SJSA1 (cell line): Measurements from ENCODE around the gene SRA1. TPM values are rescaled to one million over a fixed set of nuclear protein-coding genes. Genes with fewer than 3 reads are reported as not detected.
"Not testable (repeated sequence)": the region's sequence is repeated elsewhere in the genome, so short reads cannot be mapped to it uniquely, and the experiment has no call there.

Experiments used
- DNase-seq, 2 experiments: peaks; one replicate each; pipeline ENCODE4 v3.0.0-alpha.2; 2015 to 2020; ENCODE audit warnings: low spot score in 2 of 2, low read depth in 1 of 2
- H3K27ac ChIP-seq: fragments of 250-450 bp; sonication (Bioruptor Pico); 2 replicates; pipeline ENCODE4 v1.5.1; 2020; ENCODE audit warnings: mild to moderate bottlenecking, moderate library complexity
- H3K27me3 ChIP-seq: fragments of 250-450 bp; sonication (Bioruptor Pico); replicated peaks from 2 replicates; pipeline ENCODE4 v1.5.1; 2020; ENCODE audit warnings: mild to moderate bottlenecking, moderate library complexity
- H3K36me3 ChIP-seq: fragments of 250-450 bp; sonication (Bioruptor Pico); 2 replicates; pipeline ENCODE4 v1.5.1; 2020; ENCODE audit warnings: mild to moderate bottlenecking
- H3K4me1 ChIP-seq: fragments of 250-450 bp; sonication (Bioruptor Pico); replicated peaks from 2 replicates; pipeline ENCODE4 v1.6.1; 2021; ENCODE audit warnings: mild to moderate bottlenecking
- H3K4me3 ChIP-seq: fragments of 250-450 bp; sonication (Bioruptor Pico); 2 replicates; pipeline ENCODE4 v1.5.1; 2020; ENCODE audit warnings: mild to moderate bottlenecking
- H3K9me3 ChIP-seq: fragments of 250-450 bp; sonication (Bioruptor Pico); replicated peaks from 2 replicates; pipeline ENCODE4 v1.5.1; 2020; ENCODE audit warnings: mild to moderate bottlenecking
- total RNA-seq: library from RNA; depleted of rRNA; stranded (reverse); fragments of >200 nt; shearing (Covaris generic); gene quantifications from 2 replicates; pipeline ENCODE4 v1.2.3, GENCODE V29; 2014

SRA1 gene
- total RNA-seq, 1 experiment from 2014 or later = 76.0 TPM

DNA sequence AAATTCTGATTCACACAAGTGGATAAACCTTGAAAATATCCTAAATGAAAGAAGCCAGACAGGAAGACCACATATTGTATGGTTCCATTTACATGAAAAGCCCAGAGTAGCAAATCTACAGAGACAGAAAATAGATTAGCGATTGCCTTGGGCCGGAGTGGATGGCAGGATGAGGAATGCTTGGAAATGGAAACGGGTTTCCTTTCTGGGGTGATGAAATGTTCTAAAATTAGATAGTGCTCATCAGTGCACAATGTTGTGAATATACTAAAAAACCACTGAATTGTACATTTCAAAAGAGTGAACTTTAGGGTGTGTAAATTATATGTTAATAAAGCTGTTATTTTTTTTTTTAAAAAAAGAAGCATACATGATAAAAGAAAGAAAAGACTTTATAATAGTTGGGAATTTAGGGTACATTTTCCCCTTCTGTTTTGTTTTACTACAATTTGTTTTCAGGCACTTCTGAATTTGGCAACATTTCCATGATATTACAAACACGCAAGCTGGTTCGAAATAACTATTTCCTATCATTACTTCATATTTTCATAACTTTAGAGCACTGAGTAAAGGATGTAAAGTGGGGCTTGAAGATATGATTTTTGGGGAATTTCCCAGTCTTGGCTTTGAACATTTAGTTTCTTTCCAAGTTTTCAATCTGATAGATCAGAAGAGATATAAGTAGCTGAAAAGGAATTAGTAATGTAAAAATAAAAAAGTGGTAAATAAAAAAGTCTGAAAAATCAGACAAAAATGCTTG is 31.2 kb upstream of the SRA1 start:
- Histone ChIP-seq H3K9me3 (no peaks in the 10 kb centered on the region), H3K4me3 (no peak overlapping the region), H3K27me3 (no peaks in the 10 kb centered on the region), H3K27ac (peak overlapping the region; percentile 38), H3K4me1 (peaks cover 37% of the 10 kb centered on the region), H3K36me3 (no peaks in the 10 kb centered on the region)
- DNase-seq = no peak

DNA sequence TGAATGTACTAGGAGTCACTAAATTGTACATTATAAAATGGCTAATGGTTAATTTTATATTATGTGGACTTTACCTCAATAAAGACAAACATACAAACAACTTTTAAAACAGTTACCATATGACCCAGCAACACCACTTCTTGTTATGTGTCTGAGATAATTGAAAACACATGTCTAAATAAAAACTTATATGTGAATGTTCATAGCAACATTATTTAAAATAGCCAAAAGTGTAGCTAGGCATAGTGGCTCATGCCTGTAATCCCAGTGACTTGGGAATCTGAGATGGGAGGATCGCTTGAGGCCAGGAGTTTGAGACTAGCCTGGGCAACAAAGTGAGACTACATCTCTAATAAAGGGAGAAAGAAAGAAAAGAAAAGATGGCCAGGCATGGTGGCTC is 30.2 kb upstream of the SRA1 start:
- Histone ChIP-seq H3K4me3 (no peak overlapping the region), H3K4me1 (peaks cover 37% of the 10 kb centered on the region), H3K27me3 (no peaks in the 10 kb centered on the region), H3K36me3 (no peaks in the 10 kb centered on the region), H3K27ac (no peak overlapping the region), H3K9me3 (no peaks in the 10 kb centered on the region)
- DNase-seq = no peak

DNA sequence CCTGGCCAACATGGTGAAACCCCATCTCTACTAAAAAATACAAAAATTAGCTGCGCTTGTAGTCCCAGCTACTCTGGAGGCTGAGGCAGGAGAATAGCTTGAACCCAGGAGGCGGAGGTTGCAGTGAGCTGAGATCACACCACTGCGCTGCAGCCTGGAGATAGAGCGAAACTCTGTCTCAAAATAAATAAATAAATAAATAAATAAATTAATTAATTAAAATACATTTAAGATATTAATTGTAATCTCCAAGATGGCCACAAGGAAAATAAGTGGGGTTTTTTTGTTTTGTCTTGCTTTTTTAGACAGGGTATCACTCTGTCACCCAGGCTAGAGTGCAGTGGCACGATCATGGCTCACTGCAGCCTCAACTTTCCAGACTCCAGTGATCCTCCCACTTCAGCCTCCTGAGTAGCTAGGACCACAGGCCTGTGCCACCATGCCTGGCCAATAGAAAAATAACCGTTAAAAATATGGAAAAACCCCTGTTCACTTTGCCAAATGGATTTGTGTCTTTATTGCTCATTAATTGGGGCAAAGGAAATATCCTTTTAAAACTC is 22.0 kb upstream of the SRA1 start:
- peaks cover 35% of the 10 kb centered on the region for H3K4me1 ChIP-seq
- DNase-seq, H3K4me3 ChIP-seq, H3K36me3 ChIP-seq, H3K9me3 ChIP-seq, H3K27me3 ChIP-seq, H3K27ac ChIP-seq: not testable (repeated sequence)

DNA sequence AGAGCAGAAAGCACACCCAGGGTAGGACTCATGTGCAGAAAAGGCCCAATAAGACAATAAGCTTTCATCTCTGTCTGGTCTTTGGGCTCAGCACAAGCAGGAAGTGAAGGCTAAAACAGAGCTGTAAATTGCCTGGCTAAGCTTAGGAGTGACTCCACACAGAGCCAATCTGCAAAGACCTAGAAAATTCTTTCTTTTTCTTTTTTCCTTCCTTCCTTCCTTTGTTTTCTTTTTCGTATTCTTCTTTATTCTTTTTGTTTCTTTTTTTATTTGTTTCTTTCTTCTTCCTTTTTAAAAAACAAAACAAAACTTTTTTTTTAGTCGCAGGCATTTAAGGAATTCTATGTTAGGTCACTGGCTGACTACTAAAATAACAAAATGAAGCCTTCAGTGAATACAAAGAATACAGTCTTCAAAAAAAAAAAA is 19.5 kb upstream of the SRA1 start:
- no peaks in the 10 kb centered on the region for H3K9me3 ChIP-seq
- H3K4me1 ChIP-seq = peaks cover 48% of the 10 kb centered on the region
- H3K27me3 ChIP-seq = no peaks in the 10 kb centered on the region
- peak overlapping the region; percentile 86 for H3K27ac ChIP-seq
- H3K36me3 ChIP-seq = no peaks in the 10 kb centered on the region
- no peak overlapping the region for H3K4me3 ChIP-seq
- DNase-seq = peak in 1 of 2 experiments; percentile 94

DNA sequence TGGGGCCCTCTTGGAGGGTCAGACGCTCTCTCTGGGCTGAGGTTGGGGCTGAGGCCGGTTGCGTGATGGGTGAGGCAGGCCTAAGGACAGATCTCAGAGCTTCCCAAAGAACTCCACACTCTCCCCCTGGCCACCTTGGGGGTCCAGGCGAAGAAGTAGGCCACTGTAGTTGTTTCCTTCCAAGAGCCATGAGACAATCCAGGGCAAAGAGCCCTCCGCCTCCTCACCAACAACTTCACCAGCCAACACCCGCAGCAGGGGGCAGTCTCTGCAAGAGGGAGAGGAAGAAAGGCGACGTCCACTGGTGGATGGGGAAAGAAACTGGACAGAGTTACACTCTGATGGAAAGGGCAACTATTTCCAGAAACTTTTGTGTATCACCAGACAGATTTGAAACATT is 18.0 kb upstream of the SRA1 start:
- peak overlapping the region; percentile 54; the same call in 1 of the 2 replicates for H3K27ac ChIP-seq
- no peaks in the 10 kb centered on the region for H3K27me3 ChIP-seq
- peaks cover 5% of the 10 kb centered on the region for H3K36me3 ChIP-seq
- H3K9me3 ChIP-seq = no peaks in the 10 kb centered on the region
- peak in 1 of 2 experiments; percentile 45 for DNase-seq
- peaks cover 48% of the 10 kb centered on the region for H3K4me1 ChIP-seq
- no peak overlapping the region for H3K4me3 ChIP-seq

DNA sequence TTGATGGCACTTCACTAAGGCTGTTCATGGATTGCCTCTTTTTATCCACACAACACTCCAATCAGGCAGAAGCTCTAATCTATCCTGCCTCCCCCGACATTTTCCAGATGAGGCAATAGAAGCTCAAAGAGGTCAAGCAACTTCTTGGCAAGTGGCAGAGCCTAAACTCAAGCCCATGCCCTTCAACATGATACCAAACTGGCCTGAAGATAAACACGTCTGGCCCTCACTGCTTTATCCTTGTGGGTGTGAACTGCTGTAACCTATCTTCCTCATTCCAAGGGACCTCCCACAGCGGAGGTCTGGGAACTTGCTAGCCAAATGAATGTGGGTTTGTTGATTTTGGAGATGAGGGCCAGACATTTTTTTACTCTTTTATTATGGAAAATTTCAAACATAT is 16.9 kb upstream of the SRA1 start:
- peak; percentile 90 to 93 for DNase-seq
- Histone ChIP-seq H3K36me3 (peaks cover 13% of the 10 kb centered on the region), H3K9me3 (no peaks in the 10 kb centered on the region), H3K27ac (peak overlapping the region; percentile 54), H3K4me3 (no peak overlapping the region), H3K4me1 (peaks cover 48% of the 10 kb centered on the region), H3K27me3 (no peaks in the 10 kb centered on the region)

DNA sequence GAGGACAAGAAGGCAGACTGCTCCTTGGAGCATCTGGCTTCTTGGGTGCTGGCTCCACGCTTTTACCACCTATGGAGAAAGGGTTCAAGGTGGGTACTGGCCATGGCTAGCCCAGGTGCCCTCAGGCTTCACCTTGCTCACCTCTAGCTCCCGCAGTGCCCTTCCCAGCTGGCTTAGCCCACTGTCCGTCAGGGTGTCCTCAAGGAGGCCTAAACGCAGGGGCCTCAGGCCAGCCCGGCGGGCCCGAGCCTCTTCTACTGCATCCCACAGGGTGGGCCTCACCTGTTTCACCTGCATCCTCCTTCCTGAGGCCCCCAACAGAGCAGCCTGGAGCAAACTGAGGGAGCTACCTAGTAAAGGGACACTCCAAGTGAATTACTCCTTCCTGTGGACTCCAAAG is 16.4 kb upstream of the SRA1 start:
- peak overlapping the region; percentile 54 for H3K27ac ChIP-seq
- no peaks in the 10 kb centered on the region for H3K27me3 ChIP-seq
- no peak for DNase-seq
- H3K4me3 ChIP-seq = no peak overlapping the region
- no peaks in the 10 kb centered on the region for H3K9me3 ChIP-seq
- peaks cover 18% of the 10 kb centered on the region for H3K36me3 ChIP-seq
- peaks cover 48% of the 10 kb centered on the region for H3K4me1 ChIP-seq

DNA sequence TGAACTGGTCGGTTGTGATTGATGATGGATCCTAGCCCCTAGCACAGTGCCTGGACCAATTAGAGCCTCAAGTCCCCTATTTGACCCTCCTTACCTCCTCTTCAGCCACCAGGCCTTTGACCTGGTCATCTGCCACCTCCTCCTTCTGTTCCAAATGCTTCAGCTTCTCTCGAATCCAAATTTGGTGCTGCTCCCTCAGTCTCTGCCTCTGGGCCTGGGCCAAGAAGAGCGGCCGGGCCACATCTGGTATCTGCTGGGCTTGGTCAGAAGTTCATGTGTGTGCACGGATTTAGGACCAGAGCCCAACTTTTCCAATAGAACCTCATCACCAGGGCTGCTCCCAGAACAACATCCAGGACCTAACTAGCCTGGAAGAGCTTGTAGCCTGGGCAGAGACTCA is 13.8 kb upstream of the SRA1 start:
- H3K4me3 ChIP-seq = no peak overlapping the region
- no peak for DNase-seq
- H3K27ac ChIP-seq = no peak overlapping the region
- H3K4me1 ChIP-seq = peaks cover 32% of the 10 kb centered on the region
- H3K9me3 ChIP-seq = no peaks in the 10 kb centered on the region
- peaks cover 44% of the 10 kb centered on the region for H3K36me3 ChIP-seq
- H3K27me3 ChIP-seq = no peaks in the 10 kb centered on the region

DNA sequence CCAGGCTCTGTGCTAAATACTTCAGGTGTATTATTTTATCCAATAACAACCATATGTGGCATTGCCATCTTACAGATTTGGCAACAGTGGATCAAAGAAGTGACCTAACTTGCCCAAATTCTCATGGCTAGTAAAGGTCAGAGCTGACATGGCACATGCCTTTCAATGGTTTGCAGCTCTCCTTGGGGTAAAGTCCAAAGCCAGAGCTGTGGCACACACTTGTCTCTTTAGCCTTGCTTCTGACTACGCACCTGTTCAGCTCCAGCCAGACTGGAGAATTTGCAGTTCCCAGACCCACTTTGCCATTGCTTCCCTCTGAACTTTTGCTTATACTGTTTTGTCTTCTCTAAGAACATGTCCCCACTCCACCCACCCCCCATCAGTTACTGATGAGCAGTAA is 13.2 kb upstream of the SRA1 start:
- Histone ChIP-seq H3K4me3 (no peak overlapping the region), H3K9me3 (no peaks in the 10 kb centered on the region)

DNA sequence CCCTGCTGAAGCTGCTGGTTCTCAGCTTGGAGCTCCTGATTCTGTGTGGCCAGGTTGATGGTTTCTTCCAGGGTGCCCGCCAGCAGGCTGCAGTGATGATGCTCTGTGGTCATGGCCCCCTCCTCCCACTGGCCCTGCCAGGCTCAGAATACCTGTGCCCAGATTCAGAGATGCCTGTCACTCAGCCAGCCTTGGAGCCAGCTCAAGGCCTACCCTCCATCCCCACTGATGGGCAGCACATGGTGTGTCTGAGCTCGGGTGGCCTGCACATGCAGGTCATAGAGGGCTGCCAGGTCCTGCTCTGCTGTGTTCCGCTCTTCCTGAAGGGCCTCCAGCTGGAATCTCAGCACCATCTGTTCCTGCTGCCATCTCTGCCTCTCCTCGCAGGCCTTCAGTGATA is 12.8 kb upstream of the SRA1 start:
- peaks cover 32% of the 10 kb centered on the region for H3K4me1 ChIP-seq
- no peaks in the 10 kb centered on the region for H3K27me3 ChIP-seq
- no peak overlapping the region for H3K4me3 ChIP-seq
- H3K27ac ChIP-seq = no peak overlapping the region
- no peak for DNase-seq
- H3K36me3 ChIP-seq = peaks cover 54% of the 10 kb centered on the region
- H3K9me3 ChIP-seq = no peaks in the 10 kb centered on the region

More for the DNA sequence above, 13.2 kb upstream of the SRA1 start:
- H3K36me3 ChIP-seq = peaks cover 50% of the 10 kb centered on the region
- peaks cover 32% of the 10 kb centered on the region for H3K4me1 ChIP-seq
- H3K27me3 ChIP-seq = no peaks in the 10 kb centered on the region
- DNase-seq = no peak
- no peak overlapping the region for H3K27ac ChIP-seq

DNA sequence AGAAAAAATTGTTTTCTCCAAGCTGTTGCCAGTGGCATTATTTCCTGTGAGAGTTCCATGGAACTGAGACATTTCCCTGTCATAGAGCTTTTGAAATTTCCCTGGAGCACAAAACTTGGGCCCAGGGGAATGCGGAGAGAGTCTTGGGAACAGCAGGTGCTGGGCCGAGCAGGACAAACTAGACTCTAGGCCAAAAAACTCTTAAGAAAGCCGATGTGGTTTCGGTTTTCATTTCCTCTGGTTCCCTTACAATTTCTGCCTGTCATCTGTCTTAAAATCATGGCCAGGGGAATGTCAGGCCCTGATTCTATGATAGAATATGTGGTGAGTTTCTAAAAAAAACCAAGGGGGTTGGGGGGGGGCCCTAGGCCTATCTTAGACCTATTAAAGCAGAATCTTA is 11.9 kb upstream of the SRA1 start:
- Histone ChIP-seq H3K4me3 (no peak overlapping the region), H3K27ac (no peak overlapping the region), H3K4me1 (peaks cover 24% of the 10 kb centered on the region), H3K9me3 (no peaks in the 10 kb centered on the region), H3K36me3 (peaks cover 58% of the 10 kb centered on the region), H3K27me3 (no peaks in the 10 kb centered on the region)
- DNase-seq = no peak

DNA sequence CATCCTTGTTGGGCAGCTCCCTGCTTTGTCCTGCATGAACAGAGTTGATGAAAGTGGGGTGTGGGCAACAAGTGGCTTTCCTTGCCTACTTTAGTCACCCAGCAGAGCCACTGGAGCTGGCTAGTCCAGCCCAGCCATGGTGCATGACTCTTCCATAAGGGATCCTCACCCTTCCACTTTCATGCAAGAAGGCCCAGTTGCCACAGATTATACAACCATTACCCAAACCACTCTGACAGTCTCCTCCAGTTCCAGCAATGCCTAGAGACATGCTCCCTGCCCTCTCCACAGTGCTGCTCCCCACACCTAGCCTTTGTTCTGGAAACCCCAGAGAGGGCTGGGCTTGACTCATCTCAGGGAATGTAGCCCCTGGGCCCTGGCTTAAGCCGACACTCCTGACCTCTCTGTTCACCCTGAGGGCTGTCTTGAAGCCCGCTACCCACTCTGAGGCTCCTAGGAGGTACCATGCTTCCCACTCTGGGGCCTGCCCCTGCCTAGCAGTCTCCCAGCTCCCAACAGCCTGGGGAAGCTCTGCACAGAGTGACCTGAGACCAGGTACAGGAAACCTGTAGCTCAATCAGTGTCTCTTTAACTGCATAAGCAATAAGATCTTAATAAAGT is 11.3 kb upstream of the SRA1 start:
- no peak for DNase-seq
- Histone ChIP-seq H3K27ac (no peak overlapping the region), H3K4me1 (peaks cover 23% of the 10 kb centered on the region), H3K36me3 (peaks cover 58% of the 10 kb centered on the region), H3K9me3 (no peaks in the 10 kb centered on the region), H3K27me3 (no peaks in the 10 kb centered on the region), H3K4me3 (no peak overlapping the region)

DNA sequence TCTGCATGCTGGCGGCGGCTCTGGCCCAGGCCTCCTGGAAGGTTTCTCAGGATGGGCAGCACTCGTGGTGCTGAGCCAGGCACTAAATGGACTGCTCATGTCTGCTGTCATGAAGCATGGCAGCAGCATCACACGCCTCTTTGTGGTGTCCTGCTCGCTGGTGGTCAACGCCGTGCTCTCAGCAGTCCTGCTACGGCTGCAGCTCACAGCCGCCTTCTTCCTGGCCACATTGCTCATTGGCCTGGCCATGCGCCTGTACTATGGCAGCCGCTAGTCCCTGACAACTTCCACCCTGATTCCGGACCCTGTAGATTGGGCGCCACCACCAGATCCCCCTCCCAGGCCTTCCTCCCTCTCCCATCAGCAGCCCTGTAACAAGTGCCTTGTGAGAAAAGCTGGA is 10.6 kb upstream of the SRA1 start:
- H3K9me3 ChIP-seq = no peaks in the 10 kb centered on the region
- DNase-seq = no peak
- H3K36me3 ChIP-seq = peaks cover 58% of the 10 kb centered on the region
- H3K4me3 ChIP-seq = no peak overlapping the region
- peaks cover 22% of the 10 kb centered on the region for H3K4me1 ChIP-seq
- H3K27me3 ChIP-seq = no peaks in the 10 kb centered on the region
- no peak overlapping the region for H3K27ac ChIP-seq

DNA sequence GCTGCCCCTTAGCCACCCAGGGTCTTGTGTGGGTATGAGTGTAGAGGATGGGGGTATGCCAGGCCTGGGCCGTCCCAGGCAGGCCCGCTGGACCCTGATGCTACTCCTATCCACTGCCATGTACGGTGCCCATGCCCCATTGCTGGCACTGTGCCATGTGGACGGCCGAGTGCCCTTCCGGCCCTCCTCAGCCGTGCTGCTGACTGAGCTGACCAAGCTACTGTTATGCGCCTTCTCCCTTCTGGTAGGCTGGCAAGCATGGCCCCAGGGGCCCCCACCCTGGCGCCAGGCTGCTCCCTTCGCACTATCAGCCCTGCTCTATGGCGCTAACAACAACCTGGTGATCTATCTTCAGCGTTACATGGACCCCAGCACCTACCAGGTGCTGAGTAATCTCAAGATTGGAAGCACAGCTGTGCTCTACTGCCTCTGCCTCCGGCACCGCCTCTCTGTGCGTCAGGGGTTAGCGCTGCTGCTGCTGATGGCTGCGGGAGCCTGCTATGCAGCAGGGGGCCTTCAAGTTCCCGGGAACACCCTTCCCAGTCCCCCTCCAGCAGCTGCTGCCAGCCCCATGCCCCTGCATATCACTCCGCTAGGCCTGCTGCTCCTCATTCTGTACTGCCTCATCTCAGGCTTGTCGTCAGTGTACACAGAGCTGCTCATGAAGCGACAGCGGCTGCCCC is 10.0 kb upstream of the SRA1 start:
- Histone ChIP-seq H3K27ac (no peak overlapping the region), H3K36me3 (peaks cover 58% of the 10 kb centered on the region), H3K4me3 (no peak overlapping the region), H3K27me3 (no peaks in the 10 kb centered on the region), H3K4me1 (peaks cover 22% of the 10 kb centered on the region), H3K9me3 (no peaks in the 10 kb centered on the region)
- no peak for DNase-seq
